Activated CD4-positive, alpha-beta T cell treated with anti-CD3 and anti-CD28 coated beads for 36 hours (primary cell): ENCODE results near the gene KRT6B. TPM values are rescaled to one million over a fixed set of nuclear protein-coding genes. Genes with fewer than 3 reads are reported as not detected.

Experiments used
- ATAC-seq: fragments of 200-7000 bp; cut with Tn5 transposase; one replicate; pipeline ENCODE4 v1.10.0; 2021; ENCODE audit warnings: mild to moderate bottlenecking, moderate library complexity
- CTCF ChIA-PET: fragments of 350-600 bp; sonication (Branson Sonifier 250); formaldehyde crosslinking; loops from one replicate; lab custom pipeline; 2021; ENCODE audit warnings: antibody characterized with exemption; lab: Charles Lee
- POLR2A ChIA-PET: fragments of 350-600 bp; sonication (Branson Sonifier 250); formaldehyde crosslinking; loops from one replicate; lab custom pipeline; 2021; ENCODE audit warnings: antibody characterized with exemption, inconsistent platforms; lab: Charles Lee
- DNase-seq: peaks from one replicate; pipeline ENCODE4 v3.0.0-alpha.2; 2020
- H3K27ac Mint-ChIP-seq: one replicate; pipeline ENCODE4 v1.8.0; 2021; ENCODE audit warnings: mixed read lengths
- H3K27me3 Mint-ChIP-seq: one replicate; pipeline ENCODE4 v1.8.0; 2021; ENCODE audit warnings: mixed read lengths
- H3K36me3 Mint-ChIP-seq: one replicate; pipeline ENCODE4 v1.8.0; 2021; ENCODE audit warnings: low read depth, mixed read lengths
- H3K4me1 Mint-ChIP-seq: one replicate; pipeline ENCODE4 v1.8.0; 2021; ENCODE audit warnings: mixed read lengths
- H3K4me3 Mint-ChIP-seq: one replicate; pipeline ENCODE4 v1.8.0; 2021; ENCODE audit warnings: mild to moderate bottlenecking, moderate library complexity, mixed read lengths
- H3K9me3 Mint-ChIP-seq: one replicate; pipeline ENCODE4 v1.8.0; 2021; ENCODE audit warnings: low read depth, mixed read lengths
- intact Hi-C, 2 experiments: fragments of 100-400 bp; cut with DNase I in 1 of 2; cut with micrococcal nuclease in 1 of 2; formaldehyde crosslinking; loops; one replicate each; pipeline versions ENCODE4 v1.14.2 to v1.15.1; 2022 to 2024; cut with DNase I, micrococcal nuclease
- total RNA-seq, 2 experiments: library from RNA; stranded (reverse); gene quantifications; one replicate each; pipeline ENCODE4 v1.2.3, GENCODE V29; 2021

KRT6B gene
- total RNA-seq, 2 experiments from 2014 or later = not detected

GRCh38 chr12:52442600-52443061, 9.3 kb downstream of the KRT6B start:
- ATAC-seq (no peak), DNase-seq (no peak)
- intact Hi-C loops = no loop called here
- no peaks in the 10 kb centered on the region for H3K9me3 Mint-ChIP-seq
- H3K4me1 Mint-ChIP-seq = no peaks in the 10 kb centered on the region
- no peak overlapping the region for H3K4me3 Mint-ChIP-seq
- H3K27ac Mint-ChIP-seq = no peak overlapping the region
- no peaks in the 10 kb centered on the region for H3K36me3 Mint-ChIP-seq
- POLR2A ChIA-PET = no interaction called here
- peaks cover 23% of the 10 kb centered on the region for H3K27me3 Mint-ChIP-seq
- CTCF ChIA-PET = no interaction called here

GRCh38 chr12:52441320-52441911, 10.5 kb downstream of the KRT6B start:
- no peaks in the 10 kb centered on the region for H3K36me3 Mint-ChIP-seq
- no peak for ATAC-seq
- no peaks in the 10 kb centered on the region for H3K9me3 Mint-ChIP-seq
- POLR2A ChIA-PET = no interaction called here
- intact Hi-C loops = no loop called here
- DNase-seq = no peak
- no peak overlapping the region for H3K27ac Mint-ChIP-seq
- no peaks in the 10 kb centered on the region for H3K4me1 Mint-ChIP-seq
- peaks cover 24% of the 10 kb centered on the region for H3K27me3 Mint-ChIP-seq
- CTCF ChIA-PET = no interaction called here
- H3K4me3 Mint-ChIP-seq = no peak overlapping the region

- POLR2A ChIA-PET = no interaction called here
- H3K36me3 Mint-ChIP-seq = no peaks in the 10 kb centered on the region
- intact Hi-C loops = no loop called here
- H3K27ac Mint-ChIP-seq = no peak overlapping the region
- H3K4me1 Mint-ChIP-seq = no peaks in the 10 kb centered on the region
- no peaks in the 10 kb centered on the region for H3K9me3 Mint-ChIP-seq
- ATAC-seq (no peak), DNase-seq (no peak)
- H3K4me3 Mint-ChIP-seq = no peak overlapping the region
- CTCF ChIA-PET = no interaction called here
- H3K27me3 Mint-ChIP-seq = peaks cover 22% of the 10 kb centered on the region
Measured at GRCh38 chr12:52440821-52441319, 11.1 kb downstream of the KRT6B start.

- ATAC-seq (no peak), DNase-seq (no peak)
- ChIA-PET CTCF (no interaction called here), POLR2A (interaction anchor here (0.5 kb wide), 1 partner anchor 27 kb away, joined by 3 read pairs; no protein-coding TSS in a partner anchor)
- intact Hi-C loops = no loop called here
- H3K36me3 Mint-ChIP-seq = no peaks in the 10 kb centered on the region
- H3K4me3 Mint-ChIP-seq = no peak overlapping the region
- no peak overlapping the region for H3K27ac Mint-ChIP-seq
- H3K4me1 Mint-ChIP-seq = no peaks in the 10 kb centered on the region
- no peaks in the 10 kb centered on the region for H3K9me3 Mint-ChIP-seq
- H3K27me3 Mint-ChIP-seq = peaks cover 22% of the 10 kb centered on the region
Measured at GRCh38 chr12:52439845-52440244, 12.1 kb downstream of the KRT6B start.

- Mint-ChIP-seq H3K27ac (no peak overlapping the region), H3K4me3 (no peak overlapping the region), H3K9me3 (no peaks in the 10 kb centered on the region), H3K4me1 (no peaks in the 10 kb centered on the region), H3K27me3 (peaks cover 22% of the 10 kb centered on the region), H3K36me3 (no peaks in the 10 kb centered on the region)
- DNase-seq (no peak), ATAC-seq (no peak)
- CTCF ChIA-PET = no interaction called here
- intact Hi-C loops = no loop called here
- POLR2A ChIA-PET = interaction anchor here (0.5 kb wide), 1 partner anchor 27 kb away, joined by 3 read pairs; no protein-coding TSS in a partner anchor
Measured at GRCh38 chr12:52439420-52439819, 12.5 kb downstream of the KRT6B start.

- CTCF ChIA-PET = no interaction called here
- POLR2A ChIA-PET = no interaction called here
- intact Hi-C loops = no loop called here
- Mint-ChIP-seq H3K36me3 (no peaks in the 10 kb centered on the region), H3K27ac (no peak overlapping the region), H3K9me3 (no peaks in the 10 kb centered on the region), H3K27me3 (peaks cover 22% of the 10 kb centered on the region), H3K4me3 (no peak overlapping the region), H3K4me1 (no peaks in the 10 kb centered on the region)
- ATAC-seq (no peak), DNase-seq (no peak)
Measured at GRCh38 chr12:52438305-52439301, 13.3 kb downstream of the KRT6B start.

- ATAC-seq (no peak), DNase-seq (no peak)
- intact Hi-C loops = no loop called here
- Mint-ChIP-seq H3K9me3 (no peaks in the 10 kb centered on the region), H3K4me1 (no peaks in the 10 kb centered on the region), H3K27me3 (peaks cover 16% of the 10 kb centered on the region), H3K36me3 (no peaks in the 10 kb centered on the region), H3K4me3 (no peak overlapping the region), H3K27ac (no peak overlapping the region)
- POLR2A ChIA-PET = no interaction called here
- CTCF ChIA-PET = no interaction called here
Measured at GRCh38 chr12:52437508-52437907, 14.4 kb downstream of the KRT6B start.

GRCh38 chr12:52436828-52437474, 15.0 kb downstream of the KRT6B start:
- Mint-ChIP-seq H3K4me3 (no peak overlapping the region), H3K27ac (no peak overlapping the region), H3K36me3 (no peaks in the 10 kb centered on the region), H3K27me3 (peaks cover 11% of the 10 kb centered on the region), H3K9me3 (no peaks in the 10 kb centered on the region), H3K4me1 (no peaks in the 10 kb centered on the region)
- ATAC-seq = no peak
- intact Hi-C loops = no loop called here
- POLR2A ChIA-PET = no interaction called here
- CTCF ChIA-PET = interaction anchor here (0.8 kb wide), 1 partner anchor 430 kb away, joined by 3 read pairs; no protein-coding TSS in a partner anchor
- no peak for DNase-seq

GRCh38 chr12:52436000-52436827, 15.7 kb downstream of the KRT6B start:
- intact Hi-C loops = no loop called here
- DNase-seq (no peak), ATAC-seq (no peak)
- H3K27me3 Mint-ChIP-seq = peaks cover 10% of the 10 kb centered on the region
- H3K4me3 Mint-ChIP-seq = no peak overlapping the region
- H3K27ac Mint-ChIP-seq = no peak overlapping the region
- no peaks in the 10 kb centered on the region for H3K36me3 Mint-ChIP-seq
- H3K4me1 Mint-ChIP-seq = no peaks in the 10 kb centered on the region
- ChIA-PET POLR2A (no interaction called here), CTCF (interaction anchor here (0.5 to 0.8 kb wide), 2 partner anchors 104 to 430 kb away, joined by 3 read pairs; no protein-coding TSS in a partner anchor)
- no peaks in the 10 kb centered on the region for H3K9me3 Mint-ChIP-seq

GRCh38 chr12:52435659-52435999, 16.3 kb downstream of the KRT6B start:
- Mint-ChIP-seq H3K9me3 (no peaks in the 10 kb centered on the region), H3K27me3 (peaks cover 7% of the 10 kb centered on the region), H3K36me3 (no peaks in the 10 kb centered on the region), H3K4me3 (no peak overlapping the region), H3K4me1 (no peaks in the 10 kb centered on the region), H3K27ac (no peak overlapping the region)
- ChIA-PET CTCF (interaction anchor here (0.5 to 0.6 kb wide), 2 partner anchors 40 to 103 kb away, joined by 3 read pairs; no protein-coding TSS in a partner anchor), POLR2A (no interaction called here)
- intact Hi-C loops = no loop called here
- no peak for DNase-seq
- ATAC-seq = no peak
